Measurements from ENCODE around the gene AJM1. TPM values are rescaled to one million over a fixed set of nuclear protein-coding genes. Genes with fewer than 3 reads are reported as not detected.
A peak's percentile ranks its signal among the peaks of the same experiment; 100 is the strongest.
"Not testable (repeated sequence)": the region's sequence is repeated elsewhere in the genome, so short reads cannot be mapped to it uniquely, and the experiment has no call there.

AJM1 gene
- total RNA-seq, 1 donor from 2014 or later, result 1.1 TPM

DNA sequence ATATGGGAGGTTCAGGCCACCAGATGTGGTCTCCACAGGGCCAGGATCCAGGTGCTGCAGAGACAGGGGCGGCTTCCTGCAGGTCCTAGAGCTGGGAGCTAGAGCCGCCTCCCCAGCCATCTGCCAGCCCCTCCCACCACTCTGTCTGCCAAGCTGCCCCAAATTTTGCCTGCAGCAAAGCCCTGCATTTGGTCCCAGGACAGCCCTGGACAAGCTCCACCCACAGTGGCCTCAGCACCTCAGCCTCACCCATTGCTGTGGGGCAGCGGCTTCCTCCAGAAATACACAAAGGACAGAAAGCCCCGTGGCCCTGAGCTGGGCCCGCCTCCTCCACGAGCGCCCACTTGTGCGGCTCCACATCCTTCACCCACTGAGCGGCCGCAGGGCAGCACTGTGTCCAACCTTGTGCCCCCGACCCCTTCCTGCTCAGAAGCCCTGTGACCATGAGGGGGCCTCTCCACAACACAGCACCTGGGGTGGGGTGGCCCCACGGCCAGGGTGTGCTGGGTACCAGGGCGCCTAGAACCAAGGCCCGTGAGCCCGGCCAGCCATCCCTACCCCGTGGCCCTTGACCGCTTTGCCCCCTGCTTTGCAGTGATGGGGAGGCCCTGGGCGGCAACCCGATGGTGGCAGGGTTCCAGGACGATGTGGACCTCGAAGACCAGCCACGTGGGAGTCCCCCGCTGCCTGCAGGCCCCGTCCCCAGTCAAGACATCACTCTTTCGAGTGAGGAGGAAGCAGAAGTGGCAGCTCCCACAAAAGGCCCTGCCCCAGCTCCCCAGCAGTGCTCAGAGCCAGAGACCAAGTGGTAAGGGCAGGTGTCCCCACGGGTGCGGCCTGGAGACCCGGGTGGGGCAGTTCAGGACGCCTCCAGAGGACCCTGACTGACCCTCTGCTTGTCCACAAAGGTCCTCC, 3.7 kb upstream of the AJM1 start:
- TF ChIP-seq, protein P1, sequence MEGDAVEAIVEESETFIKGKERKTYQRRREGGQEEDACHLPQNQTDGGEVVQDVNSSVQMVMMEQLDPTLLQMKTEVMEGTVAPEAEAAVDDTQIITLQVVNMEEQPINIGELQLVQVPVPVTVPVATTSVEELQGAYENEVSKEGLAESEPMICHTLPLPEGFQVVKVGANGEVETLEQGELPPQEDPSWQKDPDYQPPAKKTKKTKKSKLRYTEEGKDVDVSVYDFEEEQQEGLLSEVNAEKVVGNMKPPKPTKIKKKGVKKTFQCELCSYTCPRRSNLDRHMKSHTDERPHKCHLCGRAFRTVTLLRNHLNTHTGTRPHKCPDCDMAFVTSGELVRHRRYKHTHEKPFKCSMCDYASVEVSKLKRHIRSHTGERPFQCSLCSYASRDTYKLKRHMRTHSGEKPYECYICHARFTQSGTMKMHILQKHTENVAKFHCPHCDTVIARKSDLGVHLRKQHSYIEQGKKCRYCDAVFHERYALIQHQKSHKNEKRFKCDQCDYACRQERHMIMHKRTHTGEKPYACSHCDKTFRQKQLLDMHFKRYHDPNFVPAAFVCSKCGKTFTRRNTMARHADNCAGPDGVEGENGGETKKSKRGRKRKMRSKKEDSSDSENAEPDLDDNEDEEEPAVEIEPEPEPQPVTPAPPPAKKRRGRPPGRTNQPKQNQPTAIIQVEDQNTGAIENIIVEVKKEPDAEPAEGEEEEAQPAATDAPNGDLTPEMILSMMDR (IDR thresholded peaks at IDR 0.05; ENCODE audit: insufficient read depth, low read length, severe bottlenecking), result no peak
- DNase-seq (ENCODE audit: low read depth), result no peak
- H3K4me3 ChIP-seq (ENCODE audit: low read depth, low read length), result no peak overlapping the region
- H3K27me3 ChIP-seq (ENCODE audit: control insufficient read depth, insufficient read depth, low read length), result no peaks in the 10 kb centered on the region
- no peak for FAIRE-seq
- H3K36me3 ChIP-seq (ENCODE audit: control insufficient read depth, insufficient read depth, low read length), result peaks cover 5% of the 10 kb centered on the region

DNA sequence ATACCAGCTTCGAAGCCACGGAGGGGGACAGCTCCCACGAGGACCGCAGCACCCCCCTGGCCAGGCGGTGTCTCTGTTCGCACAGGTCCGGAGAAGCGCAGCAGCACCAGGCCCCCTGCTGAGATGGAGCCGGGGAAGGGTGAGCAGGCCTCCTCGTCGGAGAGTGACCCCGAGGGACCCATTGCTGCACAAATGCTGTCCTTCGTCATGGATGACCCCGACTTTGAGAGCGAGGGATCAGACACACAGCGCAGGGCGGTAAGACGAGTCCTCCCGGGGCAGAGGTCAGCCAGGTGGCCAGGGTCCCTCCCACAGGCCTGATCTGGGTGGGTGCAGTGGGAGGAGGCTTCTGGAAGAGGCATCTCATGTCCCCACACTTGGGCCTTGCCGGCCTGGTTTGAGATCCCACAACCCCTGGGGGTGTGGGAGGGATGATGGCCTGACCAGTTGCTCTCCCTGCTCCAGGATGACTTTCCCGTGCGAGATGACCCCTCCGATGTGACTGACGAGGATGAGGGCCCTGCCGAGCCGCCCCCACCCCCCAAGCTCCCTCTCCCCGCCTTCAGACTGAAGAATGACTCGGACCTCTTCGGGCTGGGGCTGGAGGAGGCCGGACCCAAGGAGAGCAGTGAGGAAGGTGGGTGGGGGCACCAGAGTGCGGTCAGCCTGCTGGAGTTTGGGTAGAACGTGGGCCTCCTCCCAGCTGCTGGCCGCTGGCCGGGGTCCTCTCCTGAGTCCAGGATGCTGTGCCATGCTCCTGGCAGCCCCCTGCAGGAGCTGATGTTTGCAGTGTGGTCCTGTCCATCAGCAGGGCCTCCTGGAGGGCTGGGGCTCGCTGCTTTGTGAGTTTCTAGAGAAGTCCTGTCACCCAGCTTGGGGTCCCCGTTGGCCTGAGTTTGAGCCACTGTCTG, 2.8 kb upstream of the AJM1 start:
- no peak overlapping the region for H3K4me3 ChIP-seq (ENCODE audit: low read depth, low read length)
- H3K27me3 ChIP-seq (ENCODE audit: control insufficient read depth, insufficient read depth, low read length), result no peaks in the 10 kb centered on the region
- DNase-seq (ENCODE audit: low read depth), result no peak
- no peak for FAIRE-seq
- TF ChIP-seq, protein P1 (IDR thresholded peaks at IDR 0.05; ENCODE audit: insufficient read depth, low read length, severe bottlenecking), result no peak
- H3K36me3 ChIP-seq (ENCODE audit: control insufficient read depth, insufficient read depth, low read length), result peaks cover 5% of the 10 kb centered on the region

DNA sequence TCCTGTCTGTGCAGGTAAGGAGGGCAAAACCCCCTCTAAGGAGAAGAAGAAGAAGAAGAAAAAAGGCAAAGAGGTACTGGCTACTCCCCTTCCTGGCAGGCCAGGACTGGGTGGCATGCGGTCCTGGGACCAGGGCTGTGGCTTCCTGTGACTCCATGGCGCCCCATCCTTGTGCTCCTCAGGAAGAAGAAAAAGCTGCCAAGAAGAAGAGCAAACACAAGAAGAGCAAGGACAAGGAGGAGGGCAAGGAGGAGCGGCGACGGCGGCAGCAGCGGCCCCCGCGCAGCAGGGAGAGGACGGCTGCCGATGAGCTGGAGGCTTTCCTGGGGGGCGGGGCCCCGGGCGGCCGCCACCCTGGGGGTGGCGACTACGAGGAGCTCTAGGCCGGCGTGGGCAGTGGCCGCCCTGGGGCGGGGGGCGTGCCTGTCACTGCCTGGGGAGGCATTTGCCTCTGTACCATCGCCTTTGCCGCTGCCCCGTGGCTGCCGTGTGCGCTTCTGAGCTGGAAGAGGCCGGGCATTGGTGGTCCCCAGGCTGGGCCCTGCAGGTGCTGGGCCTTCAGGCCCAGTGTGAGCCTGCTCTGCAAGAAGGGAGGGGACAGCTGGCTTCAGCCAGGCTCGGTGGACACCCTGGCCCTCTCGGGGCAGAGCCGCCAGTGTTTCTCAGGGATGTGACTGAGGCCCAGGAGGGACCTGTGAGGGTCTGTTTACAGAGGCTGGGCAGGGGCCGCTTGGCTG, 2.0 kb upstream of the AJM1 start:
- no peak for FAIRE-seq
- DNase-seq (ENCODE audit: low read depth), result no peak
- TF ChIP-seq, protein P1 (IDR thresholded peaks at IDR 0.05; ENCODE audit: insufficient read depth, low read length, severe bottlenecking), result no peak
- no peak overlapping the region for H3K4me3 ChIP-seq (ENCODE audit: low read depth, low read length)
- H3K27me3 ChIP-seq (ENCODE audit: control insufficient read depth, insufficient read depth, low read length), result peaks cover 2% of the 10 kb centered on the region
- peaks cover 5% of the 10 kb centered on the region for H3K36me3 ChIP-seq (ENCODE audit: control insufficient read depth, insufficient read depth, low read length)

DNA sequence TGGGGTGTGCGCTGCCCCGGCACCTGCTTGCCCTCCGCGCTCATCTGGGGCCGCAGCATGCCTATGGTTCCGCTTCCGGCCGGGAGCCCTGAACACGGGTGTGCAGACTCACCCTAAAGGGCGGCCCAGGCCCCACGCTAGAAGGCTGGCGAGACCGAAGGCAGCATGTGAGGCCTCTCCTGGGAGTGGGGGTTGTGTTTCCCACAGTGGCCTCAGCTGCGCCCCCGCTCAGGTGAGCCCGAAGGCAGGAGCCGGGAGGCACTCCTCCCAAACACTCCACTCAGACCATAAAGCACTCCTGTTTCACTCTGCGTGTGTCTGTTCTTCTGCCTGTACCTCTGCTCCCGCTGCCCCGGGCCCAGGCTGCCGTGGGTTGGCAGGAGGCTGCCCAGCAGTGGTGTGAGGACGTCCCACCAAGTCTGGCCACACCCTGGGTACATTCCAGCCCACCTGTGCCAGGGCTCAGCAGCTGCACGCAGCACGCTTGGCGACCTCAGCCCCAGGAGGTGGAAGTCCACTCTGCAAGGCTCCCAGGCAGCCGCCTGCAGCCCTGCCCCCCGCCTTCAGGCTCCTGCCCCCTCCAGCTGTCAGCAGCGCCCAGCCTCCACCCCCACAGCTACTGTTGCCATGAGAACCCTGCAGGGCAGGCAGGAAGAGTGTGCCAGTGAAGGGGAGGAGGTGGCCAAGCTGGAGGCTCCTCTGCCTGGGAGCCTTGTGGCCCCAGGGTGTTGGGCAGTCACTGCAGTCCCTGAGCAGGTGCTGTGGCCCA, 1.2 kb upstream of the AJM1 start:
- Histone ChIP-seq H3K27me3 (ENCODE audit: control insufficient read depth, insufficient read depth, low read length) (peaks cover 3% of the 10 kb centered on the region), H3K36me3 (ENCODE audit: control insufficient read depth, insufficient read depth, low read length) (peaks cover 4% of the 10 kb centered on the region), H3K4me3 (ENCODE audit: low read depth, low read length) (no peak overlapping the region)
- TF ChIP-seq, protein P1 (IDR thresholded peaks at IDR 0.05; ENCODE audit: insufficient read depth, low read length, severe bottlenecking), result no peak
- FAIRE-seq (no peak), DNase-seq (ENCODE audit: low read depth) (peak; percentile 15)

DNA sequence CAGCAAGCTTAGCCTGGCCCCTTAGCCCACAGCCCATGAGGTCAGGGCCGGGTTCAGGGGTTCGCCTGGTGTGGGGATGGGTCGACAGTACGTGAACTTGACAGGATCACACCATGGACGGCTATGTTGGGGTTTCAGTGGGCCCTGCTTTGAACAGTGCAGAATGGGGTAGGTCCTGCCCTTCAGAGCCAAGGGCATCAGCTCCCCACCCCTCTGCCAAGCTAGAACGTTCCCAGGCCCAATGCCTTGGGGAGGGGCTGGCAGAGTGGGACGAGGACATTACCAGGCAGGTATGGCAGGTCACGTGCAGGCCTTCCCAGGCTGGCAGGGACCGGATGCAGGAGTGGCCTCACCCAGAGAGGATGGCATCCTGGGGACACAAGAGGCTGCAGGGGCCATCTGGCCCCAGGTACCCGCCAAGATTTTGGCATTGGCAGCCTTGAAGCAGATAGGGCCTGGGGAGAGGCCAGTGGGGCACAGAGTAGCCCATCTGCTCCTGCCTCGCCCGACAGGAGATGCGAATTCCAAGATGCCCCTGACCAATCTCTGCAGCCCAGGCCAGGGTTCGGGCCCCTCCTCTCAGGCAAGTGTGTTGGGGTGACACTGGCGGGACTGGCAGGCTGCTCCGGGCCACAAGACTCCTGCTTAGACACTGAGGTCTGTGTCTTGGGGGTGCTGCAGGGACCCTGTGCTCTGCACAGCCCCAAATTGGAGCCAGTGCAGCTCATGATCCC, 465 bp upstream of the AJM1 start:
- FAIRE-seq, result peak; percentile 70
- not testable (repeated sequence) for H3K27me3 ChIP-seq (ENCODE audit: control insufficient read depth, insufficient read depth, low read length); DNase-seq (ENCODE audit: low read depth); H3K36me3 ChIP-seq (ENCODE audit: control insufficient read depth, insufficient read depth, low read length); H3K4me3 ChIP-seq (ENCODE audit: low read depth, low read length)

DNA sequence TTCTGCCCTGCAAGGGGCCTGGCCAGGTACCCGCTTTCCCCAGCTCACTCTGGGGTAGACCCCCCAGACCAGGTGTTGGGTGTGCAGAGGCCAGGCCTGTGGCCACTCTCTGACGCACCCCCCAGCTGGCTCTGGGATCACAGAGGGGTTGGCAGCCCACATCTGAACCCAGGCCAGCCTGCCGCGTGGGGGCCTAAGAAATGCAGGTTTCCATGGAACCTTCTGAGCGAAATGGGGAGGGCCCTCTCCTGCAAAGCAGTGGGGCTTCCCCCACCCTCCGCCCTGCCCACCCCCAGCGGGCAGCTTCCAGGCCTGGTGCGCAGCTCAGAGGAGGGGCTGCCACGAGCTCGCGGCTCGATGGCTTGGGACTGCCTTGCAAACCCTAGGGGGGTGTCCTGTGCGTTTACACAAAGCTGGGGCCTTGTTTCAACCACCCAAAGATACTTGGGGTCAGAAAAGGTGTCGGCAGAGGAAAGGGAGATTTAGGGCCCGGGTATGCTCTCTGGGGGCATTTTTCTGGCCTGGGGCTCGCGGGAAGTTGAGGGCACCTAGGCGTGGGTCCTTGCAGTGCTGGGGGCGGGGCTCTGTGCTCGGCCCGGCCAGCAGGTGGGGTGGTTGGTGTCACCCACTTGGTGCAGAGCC, 1.0 kb downstream of the AJM1 start:
- not testable (repeated sequence) for H3K4me3 ChIP-seq (ENCODE audit: low read depth, low read length); H3K27me3 ChIP-seq (ENCODE audit: control insufficient read depth, insufficient read depth, low read length)

More for the DNA sequence above, 1.0 kb downstream of the AJM1 start:
- not testable (repeated sequence) for FAIRE-seq; H3K36me3 ChIP-seq (ENCODE audit: control insufficient read depth, insufficient read depth, low read length); DNase-seq (ENCODE audit: low read depth)

All from bronchial epithelial cell (primary cell).